Activated T-cell treated with anti-CD3 and anti-CD28 coated beads, Interleukin-2, amount 50 U/mL, for 48 hours (primary cell): ENCODE results near the gene TRMT2B.
"Not testable (repeated sequence)": the region's sequence is repeated elsewhere in the genome, so short reads cannot be mapped to it uniquely, and the experiment has no call there.

Experiments
- DNase-seq, 2 experiments: peaks; one replicate each; pipeline ENCODE4 v3.0.0-alpha.2; 2020

The TRMT2B gene, protein sequence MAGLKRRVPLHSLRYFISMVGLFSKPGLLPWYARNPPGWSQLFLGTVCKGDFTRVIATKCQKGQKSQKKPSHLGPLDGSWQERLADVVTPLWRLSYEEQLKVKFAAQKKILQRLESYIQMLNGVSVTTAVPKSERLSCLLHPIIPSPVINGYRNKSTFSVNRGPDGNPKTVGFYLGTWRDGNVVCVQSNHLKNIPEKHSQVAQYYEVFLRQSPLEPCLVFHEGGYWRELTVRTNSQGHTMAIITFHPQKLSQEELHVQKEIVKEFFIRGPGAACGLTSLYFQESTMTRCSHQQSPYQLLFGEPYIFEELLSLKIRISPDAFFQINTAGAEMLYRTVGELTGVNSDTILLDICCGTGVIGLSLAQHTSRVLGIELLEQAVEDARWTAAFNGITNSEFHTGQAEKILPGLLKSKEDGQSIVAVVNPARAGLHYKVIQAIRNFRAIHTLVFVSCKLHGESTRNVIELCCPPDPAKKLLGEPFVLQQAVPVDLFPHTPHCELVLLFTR

GRCh38 chrX:101051549-101052302, at the start of gene TRMT2B:
TRMT2B (minus strand) TSS chrX:101052111; CDS start chrX:101042289, 9,822 bp downstream.
- DNase-seq = peak; percentile 83

- DNase-seq = peak; percentile 93 to 94
Measured at GRCh38 chrX:101097546-101098453, 45.9 kb upstream of the TRMT2B start, which contains the start of gene CENPI. CENPI (plus strand) TSS chrX:101098204; CDS start chrX:101101071, 2,867 bp downstream.

DNA sequence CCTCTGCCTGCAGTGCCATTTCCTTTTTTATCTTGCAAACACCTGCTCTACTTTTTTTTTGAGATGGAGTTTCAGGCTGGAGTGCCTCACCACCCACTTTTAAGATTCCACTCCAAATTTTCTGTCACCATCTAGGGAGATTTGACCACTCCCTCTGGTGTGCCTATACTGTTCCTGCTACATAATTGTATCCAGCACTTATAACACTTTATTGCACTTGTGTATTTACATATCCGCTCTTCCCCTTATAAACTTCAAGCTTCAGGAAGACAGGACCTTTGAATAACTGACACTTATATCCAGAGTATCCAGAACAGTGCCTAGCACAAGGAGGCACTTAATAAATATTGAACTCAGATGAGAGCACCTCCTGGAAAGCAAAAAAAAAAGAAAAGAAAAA, 39.9 kb upstream of the TRMT2B start:
- DNase-seq = no peak

DNA sequence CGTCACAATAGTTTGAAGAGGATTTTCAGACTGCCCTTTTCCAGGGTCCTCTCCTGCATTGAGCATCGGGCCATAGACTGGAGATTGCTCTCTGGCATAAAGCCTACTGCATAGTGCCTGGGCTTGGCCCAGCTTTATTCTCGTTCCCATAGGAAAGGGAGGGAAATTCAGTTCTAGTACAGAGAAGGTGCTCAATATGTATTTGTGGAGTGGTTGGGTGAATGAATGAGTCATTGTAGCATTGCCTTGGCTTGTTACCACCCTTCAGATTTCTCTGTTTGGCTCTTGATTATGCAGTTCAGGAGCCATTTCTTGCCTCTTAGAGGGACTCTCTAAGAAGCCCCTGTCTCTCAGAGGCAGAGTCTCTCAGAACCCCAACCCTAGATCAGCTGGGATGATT, 29.3 kb upstream of the TRMT2B start:
- no peak for DNase-seq

DNA sequence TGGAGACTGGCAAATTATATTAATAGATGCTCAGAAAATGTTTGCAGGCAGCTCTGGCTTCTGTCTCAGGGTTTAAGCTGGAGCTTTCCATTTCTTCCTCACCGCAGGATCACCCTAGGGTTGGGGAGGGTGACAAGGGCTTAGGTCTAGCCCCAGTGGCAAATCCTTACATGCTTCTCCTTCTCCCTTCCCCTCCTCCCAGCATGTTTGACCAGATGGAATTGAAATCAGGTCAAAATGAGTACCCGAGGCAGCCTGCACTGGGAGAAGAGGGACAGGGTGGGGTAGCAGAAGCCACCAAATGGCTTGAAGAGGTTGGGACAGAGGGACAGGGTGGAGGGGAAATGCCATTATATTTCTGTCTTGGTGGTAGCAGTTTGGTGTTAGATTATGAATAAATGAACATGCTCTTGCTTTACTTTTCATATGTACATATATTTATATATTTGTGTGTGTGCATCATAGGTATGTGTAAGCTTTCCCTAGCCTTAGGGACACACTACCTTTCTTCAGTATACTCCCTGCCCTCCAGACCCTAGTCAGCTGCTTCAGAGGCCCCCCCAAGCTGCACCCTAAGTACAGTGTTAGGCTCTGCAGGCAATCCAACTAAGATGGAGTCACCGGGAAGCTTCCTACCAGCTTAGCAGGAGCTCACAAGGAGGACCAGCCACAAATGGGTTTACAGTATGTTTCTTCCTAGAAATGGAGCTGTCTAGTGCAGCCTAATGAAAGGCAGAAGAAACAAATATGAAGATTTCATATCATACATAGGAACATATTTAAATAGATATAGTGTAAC, 28.6 kb upstream of the TRMT2B start:
- DNase-seq = no peak

- no peak for DNase-seq
Measured at GRCh38 chrX:101079736-101080270, 27.9 kb upstream of the TRMT2B start.

DNA sequence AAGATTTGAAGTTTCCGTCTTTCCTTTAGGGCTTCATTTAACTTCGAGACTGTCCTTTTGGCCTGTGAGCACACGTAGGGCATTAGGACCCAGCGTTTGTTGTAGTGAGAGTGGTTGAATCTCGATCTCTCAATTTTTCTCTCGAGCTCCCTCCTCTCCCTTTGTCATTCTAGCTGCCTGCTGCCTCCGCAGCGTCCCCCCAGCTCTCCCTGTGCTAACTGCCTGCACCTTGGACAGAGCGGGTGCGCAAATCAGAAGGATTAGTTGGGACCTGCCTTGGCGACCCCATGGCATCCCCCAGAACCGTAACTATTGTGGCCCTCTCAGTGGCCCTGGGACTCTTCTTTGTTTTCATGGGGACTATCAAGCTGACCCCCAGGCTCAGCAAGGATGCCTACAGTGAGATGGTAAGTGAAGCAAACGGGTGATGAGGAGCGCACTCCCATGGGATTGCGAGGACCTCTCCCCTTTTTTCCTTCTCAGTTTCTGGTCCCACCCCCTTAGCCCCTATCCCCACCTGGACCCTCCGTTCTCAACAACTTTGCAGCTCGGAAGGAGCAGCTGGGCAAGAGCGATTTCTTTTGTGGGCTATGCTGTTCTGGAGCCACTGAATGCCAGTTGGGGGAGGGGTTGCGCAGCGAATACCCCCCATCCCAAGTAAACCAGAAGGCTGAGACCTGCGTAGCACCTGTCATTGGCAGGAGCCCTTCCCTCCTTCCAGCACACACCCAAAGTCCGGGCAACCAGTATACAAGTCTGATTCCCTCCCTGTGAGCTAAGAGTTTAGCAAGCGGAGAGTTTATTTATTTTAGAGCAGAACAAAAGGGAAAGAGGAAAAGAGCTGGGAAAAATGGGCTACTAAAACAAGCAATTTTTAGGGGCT, 27.0 kb upstream of the TRMT2B start, which contains the start of gene TMEM35A:
TMEM35A (plus strand) TSS at position 164 of the 883 bp plus-strand sequence; CDS start at position 288, 124 bp downstream.
- no peak for DNase-seq

- DNase-seq = no peak
Measured at GRCh38 chrX:101071582-101071981, 19.7 kb upstream of the TRMT2B start.

DNA sequence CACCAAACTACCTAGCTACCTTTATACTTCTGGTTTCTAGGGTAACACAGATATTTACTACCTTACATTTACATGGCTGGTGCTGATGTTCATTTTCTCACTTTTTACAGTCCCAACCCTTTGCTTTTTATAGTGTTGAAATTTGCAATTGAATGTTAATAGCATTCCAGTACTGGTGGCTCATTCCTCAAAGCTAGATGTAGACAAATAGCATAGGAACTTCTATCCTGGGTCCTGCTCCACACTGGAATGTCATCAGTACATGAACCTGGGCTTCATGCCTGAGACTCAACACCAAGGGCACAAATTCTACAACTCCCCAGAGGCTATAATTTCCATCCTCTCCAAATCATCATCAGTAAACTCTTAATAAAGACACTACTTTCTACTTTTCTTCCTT, 10.3 kb upstream of the TRMT2B start:
- DNase-seq = no peak

DNA sequence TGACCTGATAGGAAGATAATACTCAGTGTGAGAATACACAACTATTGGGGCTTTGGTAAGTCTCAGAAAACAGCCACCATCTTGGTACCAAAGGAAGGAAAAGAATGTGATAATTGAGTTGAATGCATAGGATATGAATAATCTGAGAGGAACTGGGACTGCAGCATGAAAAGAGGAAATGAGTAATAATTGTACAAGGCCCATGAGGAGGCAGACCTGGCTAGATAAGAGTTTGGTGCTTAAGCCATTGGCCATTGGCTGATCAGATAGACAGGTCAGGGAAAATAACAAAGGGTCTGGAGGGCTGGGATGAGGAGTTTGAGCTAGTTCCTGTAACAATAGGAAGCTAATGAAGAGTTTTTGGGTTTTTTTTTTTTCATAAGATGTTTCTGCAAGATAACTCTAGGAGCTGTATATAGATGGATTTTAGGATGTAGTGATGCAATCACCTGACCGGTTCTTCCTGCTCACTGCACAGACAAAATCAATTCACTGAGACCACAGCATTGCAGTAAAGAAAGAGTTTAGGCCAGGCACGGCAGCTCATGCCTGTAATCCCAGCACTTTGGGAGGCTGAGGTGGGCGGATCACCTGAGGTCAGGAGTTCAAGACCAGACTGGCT, 5.3 kb upstream of the TRMT2B start:
- no peak for DNase-seq

- not testable (repeated sequence) for DNase-seq
Measured at GRCh38 chrX:101056551-101056950, 4.6 kb upstream of the TRMT2B start.

- no peak for DNase-seq
Measured at GRCh38 chrX:101051153-101051548, 760 bp downstream of the TRMT2B start.

DNA sequence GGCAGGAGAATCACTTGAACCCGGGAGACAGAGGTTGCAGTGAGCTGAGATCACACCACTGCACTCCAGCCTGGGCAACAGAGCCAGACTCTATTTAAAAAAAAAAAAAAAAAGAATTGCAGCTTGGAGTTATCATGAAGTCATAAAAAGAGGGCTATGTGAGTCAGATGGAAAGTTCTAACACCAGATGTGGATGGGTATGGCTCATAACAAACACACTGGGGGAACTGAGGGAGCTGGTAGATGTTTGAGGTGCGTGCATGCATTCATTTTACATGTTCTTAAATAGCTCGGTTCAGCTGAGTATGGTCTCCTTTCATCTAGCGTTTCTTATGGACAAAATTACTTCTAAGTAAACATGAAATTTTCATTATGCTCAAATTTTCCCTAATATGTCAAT, 11.7 kb downstream of the TRMT2B start:
- DNase-seq = no peak

DNA sequence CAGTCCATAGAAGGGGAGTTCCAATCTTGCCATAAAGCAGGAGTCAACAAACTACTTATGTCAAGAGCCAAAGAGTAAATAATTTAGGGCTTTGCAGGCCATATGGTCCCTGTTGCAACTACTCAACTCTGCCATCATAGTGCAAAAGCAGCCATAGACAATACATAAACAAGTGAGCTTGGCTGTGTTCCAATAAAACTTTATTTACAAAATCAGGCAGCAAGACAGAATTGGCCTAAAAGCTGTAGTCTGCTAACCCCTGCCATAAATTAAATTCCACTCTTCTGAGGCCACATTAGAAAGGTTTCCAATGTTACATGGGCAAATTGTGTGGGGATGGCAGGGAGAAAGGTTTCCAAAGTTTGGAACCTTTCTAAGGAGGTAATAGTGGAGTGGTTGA, 14.7 kb downstream of the TRMT2B start:
- no peak for DNase-seq

GRCh38 chrX:101029665-101030064, 22.2 kb downstream of the TRMT2B start:
- no peak for DNase-seq

- no peak for DNase-seq
Measured at GRCh38 chrX:101028562-101028961, 23.3 kb downstream of the TRMT2B start.

DNA sequence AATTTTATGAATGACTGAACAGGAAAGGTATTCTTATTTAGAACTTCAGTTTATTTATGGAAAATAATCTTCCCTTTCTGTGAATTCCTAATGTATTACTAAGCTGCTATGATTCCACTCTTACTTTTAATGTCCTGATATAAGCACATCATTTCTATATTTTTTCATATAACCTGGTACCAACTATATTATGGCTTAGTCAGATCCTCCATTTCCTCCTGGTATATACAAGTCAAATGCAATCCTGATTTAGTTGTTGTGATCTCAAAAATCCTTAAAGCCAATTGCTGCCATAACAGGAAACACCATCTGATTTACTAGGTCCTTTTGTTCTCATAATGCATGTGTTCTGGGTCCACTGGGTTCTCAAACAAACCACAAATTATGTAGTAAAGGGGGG, 26.8 kb downstream of the TRMT2B start:
- no peak for DNase-seq

GRCh38 chrX:101022020-101022419, 29.9 kb downstream of the TRMT2B start:
- no peak for DNase-seq

DNA sequence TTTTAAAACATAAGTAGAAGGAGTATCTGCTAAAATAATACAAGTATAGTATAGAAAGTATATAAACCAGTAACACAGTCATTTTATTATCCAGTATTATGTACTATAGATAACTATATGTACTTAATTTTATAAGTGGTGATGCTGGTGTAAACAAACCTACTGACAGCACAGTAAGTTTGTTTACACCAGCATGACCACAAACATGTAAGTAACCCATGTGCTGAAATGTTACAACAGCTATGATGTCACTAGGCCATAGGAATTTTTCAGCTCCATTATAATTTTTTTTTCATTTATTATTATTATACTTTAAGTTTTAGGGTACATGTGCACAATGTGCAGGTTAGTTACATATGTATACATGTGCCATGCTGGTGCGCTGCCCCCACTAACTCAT, 39.9 kb downstream of the TRMT2B start:
- DNase-seq = not testable (repeated sequence)

GRCh38 chrX:101009090-101009489, 42.8 kb downstream of the TRMT2B start:
- no peak for DNase-seq
